Measurements from ENCODE around the gene MIS12. TPM values are rescaled to one million over a fixed set of nuclear protein-coding genes. Genes with fewer than 3 reads are reported as not detected.

MIS12 gene
- total and polyA plus RNA-seq, 3 experiments from 2014 or later: 21.7 to 48.1 (median 47.3) TPM

DNA sequence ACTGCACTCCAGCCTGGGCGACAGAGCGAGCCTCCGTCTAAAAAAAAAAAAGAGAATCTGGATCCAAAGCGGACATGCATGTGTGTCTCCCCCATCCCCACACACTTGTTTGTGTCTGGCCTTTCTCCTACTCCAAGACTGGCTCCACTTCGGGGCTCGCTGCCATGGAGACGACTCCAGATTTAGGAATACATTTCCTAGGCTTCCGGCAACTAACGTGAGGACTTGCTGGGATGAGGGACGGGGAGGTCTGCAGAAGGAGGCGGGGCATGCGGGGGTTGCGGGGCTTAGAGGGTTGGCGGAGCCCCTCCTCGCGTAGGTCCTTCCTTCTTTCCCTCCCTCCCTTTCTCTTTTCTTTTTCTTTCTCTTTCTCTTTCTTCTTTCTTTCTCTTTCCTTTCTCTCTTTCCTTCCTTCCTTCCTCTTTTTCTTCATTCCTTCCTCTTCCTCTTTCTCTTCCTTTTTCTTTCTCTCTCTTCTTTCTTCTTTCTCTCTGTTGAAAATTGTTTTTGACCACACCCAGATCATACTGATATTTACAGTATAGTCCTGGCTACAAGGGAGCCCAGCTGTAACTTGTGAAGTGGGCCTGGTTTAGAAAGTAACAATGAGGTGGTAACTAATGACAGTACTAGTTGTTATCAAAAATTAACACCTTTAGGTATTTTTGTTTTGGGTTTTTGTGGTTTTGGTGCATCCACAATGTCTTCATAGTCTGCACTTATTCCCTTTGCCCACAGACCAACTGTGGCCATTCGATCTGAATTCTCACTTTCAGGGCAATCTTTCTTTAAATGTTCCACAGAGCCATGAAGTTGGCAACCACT, 25.2 kb downstream of the MIS12 start:
- Mint-ChIP-seq H3K27me3 (no peaks in the 10 kb centered on the region), H3K4me3 (peak overlapping the region in 4 of 7 donors; percentile 3 to 38 (median 15)), H3K9me3 (no peaks in the 10 kb centered on the region), H3K36me3 (peaks cover 16 to 65% (median 32%) of the 10 kb centered on the region in 3 donors), H3K27ac (peak overlapping the region in 7 of 8 donors; percentile 5 to 96 (median 79)), H3K4me1 (peaks cover 32 to 43% (median 41%) of the 10 kb centered on the region in 3 donors)
- Histone ChIP-seq H3K36me3 (ENCODE audit: insufficient read depth, low read length) (peaks cover 27% of the 10 kb centered on the region), H3K4me3 (ENCODE audit: low read length) (no peak overlapping the region), H3K27ac (ENCODE audit: low read depth, low read length) (no peak overlapping the region), H3K9me3 (ENCODE audit: low read length) (no peaks in the 10 kb centered on the region), H3K27me3 (ENCODE audit: insufficient read depth, low read length, poor library complexity, severe bottlenecking) (no peaks in the 10 kb centered on the region), H3K4me1 (ENCODE audit: insufficient read depth, low read length) (peaks cover 32% of the 10 kb centered on the region)
- CTCF ChIA-PET: no interaction called here
- POLR2A ChIA-PET: interaction anchor here (0.7 to 0.9 kb wide), 2 partner anchors 11 to 1067 kb away, joined by 4 to 5 read pairs; a partner anchor contains a TSS
- peak in 1 of 5 donors; percentile 14 for DNase-seq

DNA sequence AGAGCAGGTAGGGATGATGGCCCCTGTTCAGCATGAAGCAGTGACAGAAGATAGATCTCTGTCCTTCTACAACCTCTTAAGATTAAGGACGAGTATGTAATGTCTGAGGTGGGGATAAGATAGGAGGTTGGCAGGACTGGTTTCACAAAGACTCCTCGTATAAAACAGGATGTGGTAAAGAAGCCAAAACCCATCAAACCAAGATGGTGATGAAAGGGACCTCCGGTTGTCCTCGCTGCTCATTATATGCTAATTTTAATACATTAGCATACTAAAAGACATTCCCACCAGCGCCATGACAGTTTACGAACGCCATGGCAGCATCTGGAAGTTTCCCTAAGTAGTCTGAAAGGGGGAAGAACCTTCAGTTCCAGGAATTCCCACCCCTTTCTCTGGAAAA, 27.3 kb downstream of the MIS12 start:
- H3K36me3 ChIP-seq (ENCODE audit: insufficient read depth, low read length): peaks cover 35% of the 10 kb centered on the region
- no peaks in the 10 kb centered on the region for H3K9me3 ChIP-seq (ENCODE audit: low read length)
- peaks cover 32% of the 10 kb centered on the region for H3K4me1 ChIP-seq (ENCODE audit: insufficient read depth, low read length)
- H3K4me1 Mint-ChIP-seq: peaks cover 32 to 43% (median 41%) of the 10 kb centered on the region in 3 donors
- no peaks in the 10 kb centered on the region for H3K9me3 Mint-ChIP-seq
- DNase-seq: peak in 3 of 5 donors; percentile 33 to 59 (median 59)
- H3K27me3 Mint-ChIP-seq: no peaks in the 10 kb centered on the region
- H3K27ac Mint-ChIP-seq: peak overlapping the region; percentile 61 to 94 (median 77)
- H3K27me3 ChIP-seq (ENCODE audit: insufficient read depth, low read length, poor library complexity, severe bottlenecking): no peaks in the 10 kb centered on the region
- POLR2A ChIA-PET: no interaction called here
- CTCF ChIA-PET: no interaction called here
- no peak overlapping the region for H3K4me3 ChIP-seq (ENCODE audit: low read length)
- peak overlapping the region in 6 of 7 donors; percentile 16 to 66 (median 40) for H3K4me3 Mint-ChIP-seq
- no peak overlapping the region for H3K27ac ChIP-seq (ENCODE audit: low read depth, low read length)
- H3K36me3 Mint-ChIP-seq: peaks cover 23 to 76% (median 33%) of the 10 kb centered on the region in 3 donors

DNA sequence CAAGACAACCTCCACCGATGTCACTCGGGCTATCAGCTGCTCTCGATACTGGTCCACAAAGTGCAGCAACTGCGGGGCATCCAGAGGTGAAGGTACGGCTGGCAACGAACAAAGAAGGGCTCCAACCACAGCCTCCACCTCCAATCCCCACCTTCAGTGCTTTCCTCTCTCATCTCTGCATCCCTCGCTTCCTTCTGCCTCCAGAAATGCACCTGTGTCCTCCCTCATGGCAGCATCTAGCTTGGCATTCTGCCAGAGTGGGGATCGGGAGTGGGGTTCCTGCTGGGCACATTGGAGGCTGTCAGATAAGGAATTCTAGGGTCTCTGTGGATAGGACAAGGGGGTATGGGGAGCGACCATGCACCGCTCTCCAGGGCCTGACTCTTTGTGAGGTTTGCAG, 28.6 kb downstream of the MIS12 start:
- Mint-ChIP-seq H3K36me3 (peaks cover 23 to 62% (median 30%) of the 10 kb centered on the region in 3 donors), H3K27ac (peak overlapping the region in 2 of 8 donors; percentile 74), H3K4me3 (peak overlapping the region in 1 of 7 donors; percentile 50), H3K9me3 (no peaks in the 10 kb centered on the region), H3K4me1 (peaks cover 32 to 43% (median 41%) of the 10 kb centered on the region in 3 donors), H3K27me3 (no peaks in the 10 kb centered on the region)
- no peaks in the 10 kb centered on the region for H3K27me3 ChIP-seq (ENCODE audit: insufficient read depth, low read length, poor library complexity, severe bottlenecking)
- H3K4me1 ChIP-seq (ENCODE audit: insufficient read depth, low read length): peaks cover 32% of the 10 kb centered on the region
- peak in 1 of 5 donors; percentile 43 for DNase-seq
- H3K36me3 ChIP-seq (ENCODE audit: insufficient read depth, low read length): peaks cover 31% of the 10 kb centered on the region
- no peaks in the 10 kb centered on the region for H3K9me3 ChIP-seq (ENCODE audit: low read length)
- ChIA-PET POLR2A (no interaction called here), CTCF (interaction anchor here (0.8 kb wide), 1 partner anchor 9 kb away, joined by 3 read pairs; no protein-coding TSS in a partner anchor)
- H3K27ac ChIP-seq (ENCODE audit: low read depth, low read length): no peak overlapping the region
- no peak overlapping the region for H3K4me3 ChIP-seq (ENCODE audit: low read length)

DNA sequence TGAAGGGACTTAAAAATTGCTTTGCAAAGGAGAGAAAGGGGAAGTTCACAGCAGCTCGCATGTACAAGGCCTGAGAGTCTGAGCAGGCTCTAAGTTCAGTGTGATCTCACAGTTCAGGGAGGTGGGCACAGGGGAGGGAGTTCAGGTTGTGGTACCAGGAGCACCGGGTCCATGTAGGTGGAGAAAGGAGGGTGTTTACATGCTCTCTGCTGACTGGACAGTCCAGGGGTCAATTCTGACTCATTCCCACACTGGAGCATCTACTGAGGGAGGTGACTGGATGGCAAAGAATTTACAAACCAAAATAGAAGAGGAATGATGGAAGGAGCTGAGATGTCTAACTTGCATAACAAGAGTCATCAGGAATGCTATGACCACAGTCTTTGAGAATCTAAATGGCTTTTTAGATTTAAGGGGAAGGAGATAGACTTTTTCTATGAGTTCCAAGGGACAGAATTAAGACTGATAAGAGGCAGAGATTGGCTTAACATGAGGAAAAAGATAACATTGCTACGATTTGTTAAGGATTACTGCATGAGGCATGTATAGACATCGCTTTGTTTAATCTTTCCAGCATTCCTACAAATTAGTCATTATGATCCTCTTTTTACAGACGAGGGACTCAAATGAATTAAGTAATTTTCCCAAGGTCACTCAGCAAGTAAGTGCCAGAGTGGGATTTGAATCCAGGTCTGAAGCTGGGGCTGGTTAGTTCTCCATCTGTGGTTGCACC, 29.9 kb downstream of the MIS12 start:
- CTCF ChIA-PET: no interaction called here
- H3K9me3 ChIP-seq (ENCODE audit: low read length): no peaks in the 10 kb centered on the region
- H3K36me3 ChIP-seq (ENCODE audit: insufficient read depth, low read length): peaks cover 38% of the 10 kb centered on the region
- H3K27me3 ChIP-seq (ENCODE audit: insufficient read depth, low read length, poor library complexity, severe bottlenecking): no peaks in the 10 kb centered on the region
- Mint-ChIP-seq H3K9me3 (no peaks in the 10 kb centered on the region), H3K27me3 (no peaks in the 10 kb centered on the region), H3K4me1 (peaks cover 32 to 41% (median 39%) of the 10 kb centered on the region in 3 donors), H3K4me3 (no peak overlapping the region), H3K36me3 (peaks cover 23 to 69% (median 35%) of the 10 kb centered on the region in 3 donors), H3K27ac (peak overlapping the region in 6 of 8 donors; percentile 25 to 74 (median 55))
- no peak overlapping the region for H3K4me3 ChIP-seq (ENCODE audit: low read length)
- H3K4me1 ChIP-seq (ENCODE audit: insufficient read depth, low read length): peaks cover 32% of the 10 kb centered on the region
- DNase-seq: no peak
- POLR2A ChIA-PET: no interaction called here
- no peak overlapping the region for H3K27ac ChIP-seq (ENCODE audit: low read depth, low read length)

DNA sequence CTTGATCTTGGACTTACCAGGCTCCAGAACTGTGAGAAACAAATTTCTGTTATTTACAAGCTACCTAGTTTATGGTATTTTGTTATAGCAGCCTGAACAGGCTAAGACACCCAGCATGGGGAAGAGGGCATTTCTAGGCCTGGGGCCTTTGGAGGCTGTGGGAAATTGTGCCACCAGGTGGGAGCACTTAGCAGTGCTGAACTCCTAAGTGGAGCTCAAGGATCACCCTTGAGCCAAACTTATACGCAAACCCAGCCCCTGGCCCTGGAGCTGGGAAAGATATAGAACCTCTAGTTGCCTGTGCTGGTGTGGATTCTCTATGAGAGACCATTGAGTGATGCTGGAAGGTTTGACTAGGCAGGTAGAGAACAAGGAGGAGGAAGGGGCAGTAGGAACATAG, 36.1 kb downstream of the MIS12 start:
- no peak for DNase-seq
- Histone ChIP-seq H3K27me3 (ENCODE audit: insufficient read depth, low read length, poor library complexity, severe bottlenecking) (no peaks in the 10 kb centered on the region), H3K4me1 (ENCODE audit: insufficient read depth, low read length) (no peaks in the 10 kb centered on the region), H3K4me3 (ENCODE audit: low read length) (no peak overlapping the region), H3K27ac (ENCODE audit: low read depth, low read length) (no peak overlapping the region), H3K36me3 (ENCODE audit: insufficient read depth, low read length) (peaks cover 44% of the 10 kb centered on the region), H3K9me3 (ENCODE audit: low read length) (no peaks in the 10 kb centered on the region)
- H3K4me3 Mint-ChIP-seq: no peak overlapping the region
- H3K4me1 Mint-ChIP-seq: peaks cover 0 to 5% (median 0%) of the 10 kb centered on the region in 3 donors
- CTCF ChIA-PET: no interaction called here
- H3K9me3 Mint-ChIP-seq: no peaks in the 10 kb centered on the region
- H3K36me3 Mint-ChIP-seq: peaks cover 7 to 80% (median 34%) of the 10 kb centered on the region in 3 donors
- POLR2A ChIA-PET: no interaction called here
- H3K27ac Mint-ChIP-seq: peak overlapping the region in 4 of 8 donors; percentile 24 to 81 (median 45)
- no peaks in the 10 kb centered on the region for H3K27me3 Mint-ChIP-seq

DNA sequence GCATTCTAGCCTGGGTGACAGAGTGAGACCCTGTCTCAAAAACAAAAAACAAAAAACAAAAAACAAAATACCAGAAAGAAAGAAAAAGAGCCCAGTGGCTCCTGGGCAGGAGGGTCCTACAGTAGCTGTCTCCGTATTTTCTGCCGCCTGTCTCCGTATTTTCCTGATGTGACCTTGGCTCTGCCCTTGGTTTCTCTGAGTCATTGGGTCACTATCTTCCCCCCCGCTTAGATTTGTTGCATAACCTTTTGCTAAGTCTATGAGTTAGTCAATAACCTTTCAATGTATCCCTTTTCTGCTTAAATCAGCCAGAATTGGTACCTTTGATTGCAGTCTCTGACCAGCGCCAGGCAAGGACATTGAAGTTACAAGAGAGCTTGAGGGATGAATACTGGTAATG, 36.9 kb downstream of the MIS12 start:
- no peak overlapping the region for H3K4me3 Mint-ChIP-seq
- H3K4me1 Mint-ChIP-seq: peaks cover 0 to 5% (median 0%) of the 10 kb centered on the region in 3 donors
- CTCF ChIA-PET: interaction anchor here (1.0 kb wide), 1 partner anchor 8 kb away, joined by 3 read pairs; no protein-coding TSS in a partner anchor

DNA sequence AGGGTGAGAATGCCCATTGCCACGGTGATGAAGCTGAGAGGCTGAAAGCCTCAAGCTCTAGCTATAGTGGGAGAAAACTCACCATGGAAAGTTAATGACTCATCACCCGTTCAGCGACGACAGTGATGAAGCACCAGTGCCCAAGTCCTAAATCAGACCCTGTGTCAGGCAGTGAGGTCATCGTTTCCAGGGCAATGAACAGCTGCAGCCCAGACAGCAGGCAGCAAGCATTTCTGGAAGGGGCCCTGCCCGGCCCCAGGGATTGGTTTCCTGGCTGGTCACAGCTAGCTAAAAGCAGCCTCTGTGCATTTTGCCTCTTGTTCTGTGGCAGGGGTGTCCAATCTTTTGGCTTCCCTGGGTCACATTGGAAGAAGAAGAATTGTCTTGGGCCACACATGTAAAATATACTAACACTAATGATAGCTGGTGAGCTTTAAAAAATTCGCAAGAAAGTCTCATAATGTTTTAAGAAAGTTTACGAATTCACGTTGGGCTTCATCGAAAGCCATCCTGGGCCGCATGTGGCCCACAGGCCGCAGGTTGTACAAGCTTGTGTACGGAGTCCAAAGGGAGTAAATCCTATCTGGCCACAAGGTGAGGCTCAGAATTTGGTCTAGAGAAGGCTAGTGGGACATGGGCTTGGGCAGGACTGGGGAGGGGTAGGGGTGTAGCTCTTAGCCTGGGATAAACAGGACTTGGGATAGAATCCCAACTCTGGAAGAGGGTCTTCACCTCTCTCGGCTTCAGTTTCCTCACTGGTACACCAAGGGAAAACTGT, 40.6 kb downstream of the MIS12 start:
- Mint-ChIP-seq H3K27ac (peak overlapping the region in 3 of 8 donors; percentile 23 to 34 (median 33)), H3K36me3 (peaks cover 14 to 95% (median 36%) of the 10 kb centered on the region in 3 donors), H3K4me3 (no peak overlapping the region), H3K4me1 (peaks cover 0 to 5% (median 0%) of the 10 kb centered on the region in 3 donors), H3K9me3 (no peaks in the 10 kb centered on the region), H3K27me3 (no peaks in the 10 kb centered on the region)
- Histone ChIP-seq H3K36me3 (ENCODE audit: insufficient read depth, low read length) (peaks cover 67% of the 10 kb centered on the region), H3K9me3 (ENCODE audit: low read length) (no peaks in the 10 kb centered on the region), H3K4me1 (ENCODE audit: insufficient read depth, low read length) (no peaks in the 10 kb centered on the region), H3K27ac (ENCODE audit: low read depth, low read length) (no peak overlapping the region), H3K27me3 (ENCODE audit: insufficient read depth, low read length, poor library complexity, severe bottlenecking) (no peaks in the 10 kb centered on the region), H3K4me3 (ENCODE audit: low read length) (no peak overlapping the region)
- ChIA-PET POLR2A (no interaction called here), CTCF (interaction anchor here (2.1 kb wide), 1 partner anchor 9 kb away, joined by 5 read pairs; no protein-coding TSS in a partner anchor)
- DNase-seq: peak in 1 of 5 donors; percentile 14

More for the DNA sequence above, 36.9 kb downstream of the MIS12 start:
- H3K4me3 ChIP-seq (ENCODE audit: low read length): no peak overlapping the region
- H3K9me3 ChIP-seq (ENCODE audit: low read length): no peaks in the 10 kb centered on the region
- no peak for DNase-seq
- peak overlapping the region in 2 of 8 donors; percentile 77 to 92 for H3K27ac Mint-ChIP-seq
- H3K27ac ChIP-seq (ENCODE audit: low read depth, low read length): no peak overlapping the region
- no peaks in the 10 kb centered on the region for H3K27me3 Mint-ChIP-seq
- no peaks in the 10 kb centered on the region for H3K4me1 ChIP-seq (ENCODE audit: insufficient read depth, low read length)
- H3K9me3 Mint-ChIP-seq: no peaks in the 10 kb centered on the region
- peaks cover under 1 to 80% (median 30%) of the 10 kb centered on the region in 3 donors for H3K36me3 Mint-ChIP-seq
- H3K27me3 ChIP-seq (ENCODE audit: insufficient read depth, low read length, poor library complexity, severe bottlenecking): no peaks in the 10 kb centered on the region
- H3K36me3 ChIP-seq (ENCODE audit: insufficient read depth, low read length): peaks cover 48% of the 10 kb centered on the region
- POLR2A ChIA-PET: no interaction called here

All from CD8-positive, alpha-beta memory T cell (primary cell).